ENCODE results near the gene PLXNA4. TPM values are rescaled to one million over a fixed set of nuclear protein-coding genes. Genes with fewer than 3 reads are reported as not detected.

Gene PLXNA4
- total RNA-seq, 1 donor from 2014 or later, result 14.0 TPM

DNA sequence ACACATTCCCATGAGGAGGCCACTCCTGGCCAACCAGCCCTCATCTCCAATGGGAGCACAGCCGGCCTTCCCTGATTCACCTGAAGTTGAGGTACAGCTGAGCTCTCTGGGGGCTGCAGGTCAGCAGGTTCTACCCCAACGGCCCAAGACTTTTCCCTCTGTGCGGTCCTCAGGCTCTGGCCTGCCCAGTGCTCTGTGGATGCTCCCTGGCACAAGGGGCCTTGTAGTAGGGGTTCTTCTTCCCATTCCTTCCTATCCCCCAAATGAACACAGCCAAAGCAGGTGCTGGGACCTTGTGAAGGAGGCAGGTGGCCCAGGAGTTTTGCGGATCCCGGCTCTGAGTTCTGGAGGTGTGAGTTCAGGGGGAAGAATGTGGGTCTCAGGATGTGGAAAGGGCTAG, 72.2 kb downstream of the PLXNA4 start:
- intact Hi-C loops (cut with DNase I), result loop anchor here (5.0 kb wide), 1 partner anchor 187 kb away; no protein-coding TSS in a partner anchor
- Histone ChIP-seq H3K27me3 (no peaks in the 10 kb centered on the region), H3K4me1 (no peaks in the 10 kb centered on the region), H3K27ac (no peak overlapping the region), H3K9me3 (no peaks in the 10 kb centered on the region), H3K4me3 (no peak overlapping the region), H3K36me3 (no peaks in the 10 kb centered on the region)
- no peak for DNase-seq (ENCODE audit: extremely low spot score in 2 of 2)
- no peak for TF ChIP-seq POLR2AphosphoS5 (IDR thresholded peaks at IDR 0.05; ENCODE audit: insufficient read depth in 1 of 2, low read depth in 1 of 2)
- TF ChIP-seq, protein P1, sequence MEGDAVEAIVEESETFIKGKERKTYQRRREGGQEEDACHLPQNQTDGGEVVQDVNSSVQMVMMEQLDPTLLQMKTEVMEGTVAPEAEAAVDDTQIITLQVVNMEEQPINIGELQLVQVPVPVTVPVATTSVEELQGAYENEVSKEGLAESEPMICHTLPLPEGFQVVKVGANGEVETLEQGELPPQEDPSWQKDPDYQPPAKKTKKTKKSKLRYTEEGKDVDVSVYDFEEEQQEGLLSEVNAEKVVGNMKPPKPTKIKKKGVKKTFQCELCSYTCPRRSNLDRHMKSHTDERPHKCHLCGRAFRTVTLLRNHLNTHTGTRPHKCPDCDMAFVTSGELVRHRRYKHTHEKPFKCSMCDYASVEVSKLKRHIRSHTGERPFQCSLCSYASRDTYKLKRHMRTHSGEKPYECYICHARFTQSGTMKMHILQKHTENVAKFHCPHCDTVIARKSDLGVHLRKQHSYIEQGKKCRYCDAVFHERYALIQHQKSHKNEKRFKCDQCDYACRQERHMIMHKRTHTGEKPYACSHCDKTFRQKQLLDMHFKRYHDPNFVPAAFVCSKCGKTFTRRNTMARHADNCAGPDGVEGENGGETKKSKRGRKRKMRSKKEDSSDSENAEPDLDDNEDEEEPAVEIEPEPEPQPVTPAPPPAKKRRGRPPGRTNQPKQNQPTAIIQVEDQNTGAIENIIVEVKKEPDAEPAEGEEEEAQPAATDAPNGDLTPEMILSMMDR (IDR thresholded peaks at IDR 0.05), result no peak
- TF ChIP-seq POLR2A (IDR thresholded peaks at IDR 0.05), result no peak

DNA sequence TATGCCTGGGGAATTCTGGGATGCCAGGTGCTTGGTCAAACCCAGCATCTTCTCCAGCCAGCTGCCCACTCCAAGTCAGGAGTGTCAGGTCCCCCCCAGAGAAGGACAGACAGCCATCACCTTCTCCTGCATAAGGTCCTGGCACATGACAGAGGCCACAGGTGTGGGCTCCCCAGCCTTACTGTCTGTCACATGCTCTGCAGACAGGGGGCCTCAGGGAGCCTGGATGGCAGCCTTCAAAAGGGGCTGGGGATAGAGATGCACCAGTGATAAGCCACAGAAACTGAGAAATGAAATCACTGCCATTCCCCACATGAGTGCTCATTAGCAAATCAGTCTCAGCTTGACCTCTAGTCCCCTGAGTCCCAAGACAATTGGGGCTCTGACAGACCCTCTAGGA, 72.9 kb downstream of the PLXNA4 start:
- TF ChIP-seq POLR2AphosphoS5 (IDR thresholded peaks at IDR 0.05; ENCODE audit: insufficient read depth in 1 of 2, low read depth in 1 of 2) (no peak), POLR2A (IDR thresholded peaks at IDR 0.05) (no peak)
- TF ChIP-seq, protein P1 (IDR thresholded peaks at IDR 0.05), result no peak
- no peak overlapping the region for H3K4me3 ChIP-seq
- H3K4me1 ChIP-seq, result no peaks in the 10 kb centered on the region
- H3K27ac ChIP-seq, result no peak overlapping the region
- no peaks in the 10 kb centered on the region for H3K9me3 ChIP-seq
- no peaks in the 10 kb centered on the region for H3K36me3 ChIP-seq
- H3K27me3 ChIP-seq, result no peaks in the 10 kb centered on the region
- intact Hi-C loops (cut with DNase I), result loop anchor here (5.0 kb wide), 1 partner anchor 186 kb away; no protein-coding TSS in a partner anchor
- no peak for DNase-seq (ENCODE audit: extremely low spot score in 2 of 2)

DNA sequence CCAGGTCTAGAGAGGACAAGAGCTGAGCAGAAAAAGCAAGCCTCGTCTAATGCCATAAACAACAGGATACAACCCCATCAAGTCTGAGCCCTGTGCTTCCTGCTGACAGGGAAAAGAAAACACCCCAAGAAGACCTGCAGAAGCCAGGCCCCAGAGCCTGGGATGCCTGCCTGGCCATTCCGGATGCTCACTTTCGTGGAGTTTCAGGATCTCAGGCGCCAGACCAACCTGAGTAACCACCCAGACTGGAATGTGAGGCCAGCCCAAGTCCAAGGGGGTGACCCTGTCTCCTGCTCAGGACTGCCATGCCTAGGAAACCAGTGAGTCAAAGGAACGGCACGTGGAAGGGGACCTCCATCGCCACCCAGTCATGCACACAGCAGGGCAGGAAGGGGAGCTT, 74.3 kb downstream of the PLXNA4 start:
- Histone ChIP-seq H3K36me3 (no peaks in the 10 kb centered on the region), H3K4me1 (no peaks in the 10 kb centered on the region), H3K27me3 (no peaks in the 10 kb centered on the region), H3K9me3 (no peaks in the 10 kb centered on the region), H3K27ac (no peak overlapping the region), H3K4me3 (no peak overlapping the region)
- DNase-seq (ENCODE audit: extremely low spot score in 2 of 2), result no peak
- intact Hi-C loops (cut with DNase I), result loop anchor here (5.0 kb wide), 1 partner anchor 185 kb away; no protein-coding TSS in a partner anchor
- TF ChIP-seq POLR2AphosphoS5 (IDR thresholded peaks at IDR 0.05; ENCODE audit: insufficient read depth in 1 of 2, low read depth in 1 of 2) (no peak), POLR2A (IDR thresholded peaks at IDR 0.05) (no peak)
- TF ChIP-seq, protein P1 (IDR thresholded peaks at IDR 0.05), result no peak

DNA sequence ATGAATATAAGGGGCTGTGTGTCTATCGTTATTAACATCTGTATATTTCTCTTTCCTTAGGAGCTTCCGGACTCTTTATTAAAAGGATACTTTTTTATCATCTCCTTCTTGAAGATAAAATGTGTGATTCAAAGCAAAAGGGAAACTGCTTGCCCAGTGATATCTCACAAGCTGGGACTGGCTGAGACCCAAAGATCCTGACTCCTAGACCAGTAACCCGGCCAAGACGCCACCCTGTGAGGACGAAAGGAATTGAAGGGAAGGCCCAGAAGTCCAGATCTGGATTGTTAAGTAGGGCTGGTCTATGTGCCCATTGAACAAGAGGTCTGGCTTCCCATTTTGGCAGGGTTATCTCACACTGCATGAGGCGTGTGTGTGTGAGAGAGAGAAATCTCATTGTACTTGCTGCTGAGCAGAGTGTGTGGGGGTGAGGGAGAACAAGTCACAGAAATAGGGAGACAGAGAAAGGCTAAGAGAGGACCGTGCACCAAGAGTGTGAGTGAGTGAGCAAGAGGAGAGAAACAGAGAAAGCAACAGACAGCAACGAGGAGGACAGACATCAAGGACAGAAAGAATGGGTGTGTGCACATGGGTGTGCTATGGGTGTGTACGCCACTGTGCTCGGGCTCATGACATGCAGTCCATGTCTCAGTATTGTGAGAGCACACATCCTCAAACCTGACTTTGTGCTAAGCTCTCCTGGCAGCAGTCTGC, 75.4 kb downstream of the PLXNA4 start:
- H3K9me3 ChIP-seq, result no peaks in the 10 kb centered on the region
- H3K27me3 ChIP-seq, result no peaks in the 10 kb centered on the region
- intact Hi-C loops (cut with DNase I), result loop anchor here (5.0 kb wide), 1 partner anchor 184 kb away; no protein-coding TSS in a partner anchor
- no peak overlapping the region for H3K4me3 ChIP-seq
- H3K4me1 ChIP-seq, result no peaks in the 10 kb centered on the region
- TF ChIP-seq, protein P1 (IDR thresholded peaks at IDR 0.05), result peak in 1 of 3 experiments; percentile 33
- no peak for TF ChIP-seq POLR2AphosphoS5 (IDR thresholded peaks at IDR 0.05; ENCODE audit: insufficient read depth in 1 of 2, low read depth in 1 of 2)
- DNase-seq (ENCODE audit: extremely low spot score in 2 of 2), result no peak
- no peaks in the 10 kb centered on the region for H3K36me3 ChIP-seq
- H3K27ac ChIP-seq, result no peak overlapping the region

DNA sequence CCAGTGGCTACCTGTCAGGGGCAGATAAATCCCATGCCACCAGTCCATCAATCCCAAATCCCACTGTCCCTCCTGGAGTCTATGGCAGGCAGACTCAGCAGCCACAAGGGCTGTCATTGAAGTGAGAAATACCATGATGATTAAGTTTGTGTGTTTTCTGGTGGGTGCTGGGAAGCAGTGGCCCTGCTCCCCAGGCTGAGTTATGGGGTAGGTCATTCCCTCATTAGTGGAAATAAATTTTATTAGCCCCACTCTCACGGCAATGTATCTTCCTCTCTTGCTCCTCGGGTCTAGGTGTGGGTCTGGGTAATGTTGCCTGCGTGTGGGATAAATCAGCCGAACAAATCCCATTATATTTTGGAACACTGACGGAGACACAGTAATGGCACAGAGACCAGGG, 76.8 kb downstream of the PLXNA4 start:
- intact Hi-C loops (cut with DNase I), result no loop called here
- H3K9me3 ChIP-seq, result no peaks in the 10 kb centered on the region
- TF ChIP-seq, protein P1 (IDR thresholded peaks at IDR 0.05), result no peak
- no peak for TF ChIP-seq POLR2AphosphoS5 (IDR thresholded peaks at IDR 0.05; ENCODE audit: insufficient read depth in 1 of 2, low read depth in 1 of 2)
- no peak overlapping the region for H3K27ac ChIP-seq
- no peaks in the 10 kb centered on the region for H3K4me1 ChIP-seq
- DNase-seq (ENCODE audit: extremely low spot score in 2 of 2), result no peak
- no peak overlapping the region for H3K4me3 ChIP-seq
- no peaks in the 10 kb centered on the region for H3K27me3 ChIP-seq
- H3K36me3 ChIP-seq, result no peaks in the 10 kb centered on the region

Measured in vagina (tissue), 2 donors.